AG04450 (cell line): Measurements from ENCODE around the gene ADAMTS20. TPM values are rescaled to one million over a fixed set of nuclear protein-coding genes. Genes with fewer than 3 reads are reported as not detected.
"Not testable (repeated sequence)": the region's sequence is repeated elsewhere in the genome, so short reads cannot be mapped to it uniquely, and the experiment has no call there.

Experiments
- CTCF ChIA-PET: fragments of 300-600, 350-600 bp; formaldehyde crosslinking; extraction: SDS; loops from one replicate; lab custom pipeline; 2022; ENCODE audit warnings: antibody characterized with exemption, inconsistent platforms; lab: Charles Lee
- POLR2A ChIA-PET: fragments of 350-600 bp; formaldehyde crosslinking; extraction: SDS; loops from one replicate; lab custom pipeline; 2021; ENCODE audit warnings: antibody characterized with exemption, inconsistent platforms; lab: Yijun Ruan, JAX
- DNase-seq: peaks from one replicate; pipeline ENCODE4 v3.0.0-alpha.2; 2011; ENCODE audit warnings: low read depth, low spot score
- H3K27ac ChIP-seq: one replicate; pipeline ENCODE4 v1.5.1; 2012; ENCODE audit warnings: low read depth, low read length, control low read depth
- H3K27me3 ChIP-seq: one replicate; pipeline ENCODE4 v1.6.0; 2012; ENCODE audit warnings: low read length; ENCODE audit not compliant: control insufficient read depth, insufficient read depth
- H3K4me3 ChIP-seq: 2 replicates; pipeline ENCODE4 v1.5.1; 2011; ENCODE audit warnings: mild to moderate bottlenecking, low read depth, low read length, control low read depth
- H3K9me3 ChIP-seq: 2 replicates; pipeline ENCODE4 v1.5.1; 2012; ENCODE audit warnings: low read length; ENCODE audit not compliant: control insufficient read depth, insufficient read depth
- CTCF ChIP-seq: IDR thresholded peaks from 2 replicates; pipeline ENCODE4 v1.5.1; 2011; ENCODE audit warnings: low read depth, low read length, control low read depth, inconsistent platforms
- polyA plus RNA-seq: library from polyadenylated mRNA; depleted of rRNA; stranded (reverse); fragments of >200 nt; gene quantifications from 2 replicates; pipeline ENCODE4 v1.2.3, GENCODE V29; 2011

Gene ADAMTS20
- polyA plus RNA-seq, 1 experiment, result not detected

- no peak for TF ChIP-seq CTCF
- Histone ChIP-seq H3K9me3 (peaks cover 12% of the 10 kb centered on the region; the same call in 1 of the 2 replicates), H3K4me3 (no peak overlapping the region), H3K27me3 (peaks cover 23% of the 10 kb centered on the region), H3K27ac (no peak overlapping the region)
- no peak for DNase-seq
- POLR2A ChIA-PET, result no interaction called here
- CTCF ChIA-PET, result no interaction called here
These were observed 1.2 kb downstream of the ADAMTS20 start for GRCh38 chr12:43550831-43551271.

DNA sequence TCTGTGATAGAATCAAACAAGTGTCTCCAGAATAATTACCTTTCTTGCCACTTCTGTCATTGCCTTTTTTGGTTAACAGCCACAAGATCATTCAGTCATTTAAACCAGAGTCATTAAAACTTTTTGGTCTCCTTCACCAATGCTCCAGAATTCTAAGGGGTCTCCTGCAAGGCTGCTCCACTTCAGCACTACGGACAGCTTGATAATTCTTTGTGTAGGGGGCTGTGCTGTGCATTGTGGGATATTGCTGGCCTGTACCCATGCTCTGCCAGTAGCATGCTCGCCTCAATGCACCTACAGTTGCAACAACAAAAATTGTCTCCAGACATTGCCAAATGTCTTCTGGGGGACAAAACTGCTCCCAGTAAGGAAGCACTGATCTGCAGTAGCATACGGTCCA, 7.3 kb downstream of the ADAMTS20 start:
- Histone ChIP-seq H3K9me3 (no peaks in the 10 kb centered on the region), H3K27ac (no peak overlapping the region), H3K27me3 (no peaks in the 10 kb centered on the region), H3K4me3 (no peak overlapping the region)
- DNase-seq, result no peak
- CTCF ChIA-PET, result no interaction called here
- POLR2A ChIA-PET, result no interaction called here
- TF ChIP-seq CTCF, result no peak

DNA sequence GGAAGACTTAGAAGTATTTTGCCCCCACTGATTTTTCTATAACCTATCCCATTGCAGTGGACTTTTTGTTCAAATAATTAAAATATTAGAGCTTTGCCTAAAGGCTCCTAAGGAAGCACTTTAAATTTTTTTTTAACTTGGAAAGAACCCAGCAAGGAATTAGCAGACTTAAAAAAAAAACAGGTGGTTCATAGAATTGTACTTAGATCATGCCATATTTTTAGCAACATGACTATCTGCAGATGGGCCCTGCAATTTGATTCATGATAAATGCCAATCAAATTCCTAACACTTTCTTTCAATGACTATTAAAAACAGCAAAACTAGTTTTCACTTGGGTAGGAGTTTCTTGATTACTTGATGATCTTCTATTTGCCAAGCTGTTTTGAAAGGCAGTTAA, 11.5 kb downstream of the ADAMTS20 start:
- ChIA-PET CTCF (interaction anchor here (0.7 kb wide), 1 partner anchor 300 kb away, joined by 8 read pairs; no protein-coding TSS in a partner anchor), POLR2A (no interaction called here)
- no peaks in the 10 kb centered on the region for H3K9me3 ChIP-seq
- H3K27me3 ChIP-seq, result no peaks in the 10 kb centered on the region
- no peak for DNase-seq
- TF ChIP-seq CTCF, result no peak
- H3K4me3 ChIP-seq, result no peak overlapping the region
- no peak overlapping the region for H3K27ac ChIP-seq

GRCh38 chr12:43537675-43538074, 14.3 kb downstream of the ADAMTS20 start:
- DNase-seq, POLR2A ChIA-PET, CTCF ChIA-PET, H3K9me3 ChIP-seq, H3K27ac ChIP-seq, H3K4me3 ChIP-seq, H3K27me3 ChIP-seq: not testable (repeated sequence)

- ChIA-PET CTCF (interaction anchor here (0.6 to 1.6 kb wide), 3 partner anchors 9 to 71 kb away, joined by 3 to 4 read pairs (median 3); no protein-coding TSS in a partner anchor), POLR2A (no interaction called here)
- H3K27ac ChIP-seq, result no peak overlapping the region
- no peak for TF ChIP-seq CTCF
- no peak for DNase-seq
- H3K27me3 ChIP-seq, result no peaks in the 10 kb centered on the region
- H3K9me3 ChIP-seq, result no peaks in the 10 kb centered on the region
- H3K4me3 ChIP-seq, result no peak overlapping the region
These were observed 36.0 kb downstream of the ADAMTS20 start for GRCh38 chr12:43516045-43516444.
